ENCODE data around the gene NGEF.

NGEF gene

DNA sequence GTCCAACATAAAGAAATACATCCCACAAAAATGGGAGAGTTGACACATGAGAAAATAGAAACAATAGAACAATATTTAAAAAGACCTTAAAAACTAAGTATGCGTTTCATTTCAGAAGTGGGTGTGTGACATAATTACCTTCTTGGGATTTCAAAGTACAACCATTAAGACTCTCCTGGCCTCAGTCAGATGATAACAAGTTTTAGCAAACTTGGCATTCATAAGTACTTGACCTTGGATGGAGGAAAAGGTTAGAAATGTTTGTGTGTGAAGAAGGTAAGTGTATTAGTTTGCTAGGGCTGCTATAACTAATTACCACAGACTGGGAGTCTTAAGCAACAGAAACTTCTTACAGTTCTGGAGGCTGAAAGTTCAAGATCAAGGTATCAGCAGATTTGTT is 4.9 kb upstream of the NGEF start:
- Histone ChIP-seq H3K9ac (ENCODE audit: insufficient read length, low read depth) (no peak overlapping the region), H3K36me3 (ENCODE audit: insufficient read depth, insufficient read length, low read length) (no peaks in the 10 kb centered on the region), H3K4me3 (ENCODE audit: insufficient read length, low read depth) (no peak overlapping the region), H3K4me1 (ENCODE audit: insufficient read depth, insufficient read length) (no peaks in the 10 kb centered on the region), H3K9me3 (ENCODE audit: insufficient read depth, low read length) (peaks cover 9% of the 10 kb centered on the region), H3K27me3 (ENCODE audit: insufficient read depth, insufficient read length) (no peaks in the 10 kb centered on the region)
- no peak for DNase-seq (ENCODE audit: low read depth, low spot score)
- TF ChIP-seq ZNF274 (IDR thresholded peaks at IDR 0.05; ENCODE audit: low read depth, low read length): no peak
- no peak for TF ChIP-seq YY1 (IDR thresholded peaks at IDR 0.05; ENCODE audit: insufficient read depth, insufficient read length)
- TF ChIP-seq SUZ12 (IDR thresholded peaks at IDR 0.05; ENCODE audit: extremely low read depth, insufficient read depth, insufficient read length): no peak

GRCh38 chr2:233015019-233015645 is 2.1 kb upstream of the NGEF start:
- no peaks in the 10 kb centered on the region for H3K36me3 ChIP-seq (ENCODE audit: insufficient read depth, insufficient read length, low read length)
- peaks cover 9% of the 10 kb centered on the region for H3K9me3 ChIP-seq (ENCODE audit: insufficient read depth, low read length)
- no peak overlapping the region for H3K9ac ChIP-seq (ENCODE audit: insufficient read length, low read depth)
- TF ChIP-seq YY1 (IDR thresholded peaks at IDR 0.05; ENCODE audit: insufficient read depth, insufficient read length) (no peak), SUZ12 (IDR thresholded peaks at IDR 0.05; ENCODE audit: extremely low read depth, insufficient read depth, insufficient read length) (no peak), ZNF274 (IDR thresholded peaks at IDR 0.05; ENCODE audit: low read depth, low read length) (no peak)
- H3K27me3 ChIP-seq (ENCODE audit: insufficient read depth, insufficient read length): no peaks in the 10 kb centered on the region
- H3K4me1 ChIP-seq (ENCODE audit: insufficient read depth, insufficient read length): no peaks in the 10 kb centered on the region
- DNase-seq (ENCODE audit: low read depth, low spot score): no peak
- no peak overlapping the region for H3K4me3 ChIP-seq (ENCODE audit: insufficient read length, low read depth)

DNA sequence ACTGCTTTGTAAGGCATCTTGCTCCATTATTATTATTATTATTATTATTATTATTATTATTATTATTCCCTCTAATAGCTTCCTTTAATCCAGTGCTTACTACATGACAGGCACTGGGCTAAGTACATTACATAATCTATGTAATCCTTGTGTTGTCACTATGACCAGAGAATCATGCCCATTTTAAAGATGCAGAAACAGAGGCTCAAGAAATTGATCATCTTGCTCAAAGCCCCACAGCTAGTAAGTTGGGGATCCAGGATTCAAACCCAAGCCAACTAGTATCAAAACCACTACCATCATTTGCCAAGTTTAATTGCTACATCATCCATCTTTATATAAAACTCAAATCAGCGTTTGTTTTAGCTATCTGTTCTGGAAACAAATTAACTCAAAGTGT is 594 bp upstream of the NGEF start:
- H3K36me3 ChIP-seq (ENCODE audit: insufficient read depth, insufficient read length, low read length): no peaks in the 10 kb centered on the region
- DNase-seq (ENCODE audit: low read depth, low spot score): no peak
- H3K27me3 ChIP-seq (ENCODE audit: insufficient read depth, insufficient read length): no peaks in the 10 kb centered on the region
- TF ChIP-seq SUZ12 (IDR thresholded peaks at IDR 0.05; ENCODE audit: extremely low read depth, insufficient read depth, insufficient read length) (no peak), ZNF274 (IDR thresholded peaks at IDR 0.05; ENCODE audit: low read depth, low read length) (no peak), YY1 (IDR thresholded peaks at IDR 0.05; ENCODE audit: insufficient read depth, insufficient read length) (no peak)
- no peaks in the 10 kb centered on the region for H3K4me1 ChIP-seq (ENCODE audit: insufficient read depth, insufficient read length)
- H3K4me3 ChIP-seq (ENCODE audit: insufficient read length, low read depth): no peak overlapping the region
- peaks cover 9% of the 10 kb centered on the region for H3K9me3 ChIP-seq (ENCODE audit: insufficient read depth, low read length)
- H3K9ac ChIP-seq (ENCODE audit: insufficient read length, low read depth): no peak overlapping the region

DNA sequence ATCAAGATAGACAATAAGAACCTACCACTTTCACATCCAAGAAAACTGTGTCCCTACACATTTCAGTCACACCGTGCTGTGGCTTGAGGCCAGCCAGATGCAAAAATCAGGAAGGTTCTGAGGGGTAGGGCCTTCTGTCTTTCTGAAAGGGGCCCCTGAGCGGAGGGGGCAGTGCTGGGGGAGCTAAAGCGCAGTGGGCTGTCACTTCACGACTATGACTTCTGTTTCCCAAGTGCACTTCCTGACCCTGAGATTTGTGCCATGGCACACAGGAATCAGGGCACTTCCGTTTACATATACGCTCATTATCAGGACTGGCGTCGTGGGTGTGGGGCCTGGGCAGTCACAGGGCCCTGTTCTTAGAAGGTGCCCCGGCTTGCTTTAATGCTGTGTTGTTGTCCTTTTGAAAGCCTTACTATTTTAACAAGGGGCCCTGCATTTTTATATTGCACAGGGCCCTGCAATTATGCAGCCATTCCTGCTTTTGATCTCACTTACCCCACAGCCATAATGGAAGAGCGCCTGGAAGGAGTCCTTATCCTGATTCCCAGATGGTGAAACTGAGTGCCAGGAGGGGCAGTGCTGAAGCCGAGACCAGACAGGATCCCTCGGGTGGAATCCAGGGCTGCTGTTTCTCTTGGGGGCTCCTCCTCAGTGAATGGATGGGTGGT is 620 bp downstream of the NGEF start:
- TF ChIP-seq YY1 (IDR thresholded peaks at IDR 0.05; ENCODE audit: insufficient read depth, insufficient read length): no peak
- no peak for TF ChIP-seq SUZ12 (IDR thresholded peaks at IDR 0.05; ENCODE audit: extremely low read depth, insufficient read depth, insufficient read length)
- no peak for TF ChIP-seq ZNF274 (IDR thresholded peaks at IDR 0.05; ENCODE audit: low read depth, low read length)
- Histone ChIP-seq H3K4me1 (ENCODE audit: insufficient read depth, insufficient read length) (no peaks in the 10 kb centered on the region), H3K9ac (ENCODE audit: insufficient read length, low read depth) (no peak overlapping the region), H3K4me3 (ENCODE audit: insufficient read length, low read depth) (no peak overlapping the region), H3K27me3 (ENCODE audit: insufficient read depth, insufficient read length) (no peaks in the 10 kb centered on the region), H3K36me3 (ENCODE audit: insufficient read depth, insufficient read length, low read length) (no peaks in the 10 kb centered on the region), H3K9me3 (ENCODE audit: insufficient read depth, low read length) (peaks cover 2% of the 10 kb centered on the region; the same call in 1 of the 2 replicates)
- no peak for DNase-seq (ENCODE audit: low read depth, low spot score)

DNA sequence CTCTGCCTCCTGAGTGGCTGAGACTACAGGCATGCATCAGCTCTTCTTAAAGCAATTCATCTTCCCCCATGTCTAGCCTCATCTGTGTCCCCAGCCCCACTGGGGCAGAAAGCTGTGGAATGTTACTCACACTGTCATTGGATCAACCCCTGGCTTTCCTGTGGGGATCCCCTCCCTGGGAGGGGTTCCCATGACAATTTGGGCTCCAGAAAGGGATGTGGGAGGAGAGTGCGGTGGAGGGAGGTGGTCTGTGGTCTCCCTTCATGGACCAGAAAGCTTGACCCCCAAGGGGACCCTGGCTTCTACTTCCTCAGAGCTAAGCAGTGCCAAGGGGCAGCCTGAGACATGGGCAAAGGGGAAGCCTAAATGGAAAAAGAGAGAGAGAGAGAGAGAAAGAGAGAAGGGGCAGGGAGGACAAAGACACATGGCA is 1.3 kb downstream of the NGEF start:
- Histone ChIP-seq H3K36me3 (ENCODE audit: insufficient read depth, insufficient read length, low read length) (no peaks in the 10 kb centered on the region), H3K9ac (ENCODE audit: insufficient read length, low read depth) (no peak overlapping the region), H3K4me1 (ENCODE audit: insufficient read depth, insufficient read length) (no peaks in the 10 kb centered on the region), H3K4me3 (ENCODE audit: insufficient read length, low read depth) (no peak overlapping the region), H3K9me3 (ENCODE audit: insufficient read depth, low read length) (no peaks in the 10 kb centered on the region), H3K27me3 (ENCODE audit: insufficient read depth, insufficient read length) (no peaks in the 10 kb centered on the region)
- no peak for DNase-seq (ENCODE audit: low read depth, low spot score)
- no peak for TF ChIP-seq YY1 (IDR thresholded peaks at IDR 0.05; ENCODE audit: insufficient read depth, insufficient read length)
- no peak for TF ChIP-seq ZNF274 (IDR thresholded peaks at IDR 0.05; ENCODE audit: low read depth, low read length)
- TF ChIP-seq SUZ12 (IDR thresholded peaks at IDR 0.05; ENCODE audit: extremely low read depth, insufficient read depth, insufficient read length): no peak

GRCh38 chr2:233011268-233011650 is 1.8 kb downstream of the NGEF start:
- no peak for DNase-seq (ENCODE audit: low read depth, low spot score)
- no peaks in the 10 kb centered on the region for H3K36me3 ChIP-seq (ENCODE audit: insufficient read depth, insufficient read length, low read length)
- no peak for TF ChIP-seq SUZ12 (IDR thresholded peaks at IDR 0.05; ENCODE audit: extremely low read depth, insufficient read depth, insufficient read length)
- no peak for TF ChIP-seq YY1 (IDR thresholded peaks at IDR 0.05; ENCODE audit: insufficient read depth, insufficient read length)
- TF ChIP-seq ZNF274 (IDR thresholded peaks at IDR 0.05; ENCODE audit: low read depth, low read length): no peak
- no peaks in the 10 kb centered on the region for H3K4me1 ChIP-seq (ENCODE audit: insufficient read depth, insufficient read length)
- H3K27me3 ChIP-seq (ENCODE audit: insufficient read depth, insufficient read length): no peaks in the 10 kb centered on the region
- H3K9me3 ChIP-seq (ENCODE audit: insufficient read depth, low read length): no peaks in the 10 kb centered on the region
- H3K9ac ChIP-seq (ENCODE audit: insufficient read length, low read depth): no peak overlapping the region
- H3K4me3 ChIP-seq (ENCODE audit: insufficient read length, low read depth): no peak overlapping the region

- Histone ChIP-seq H3K9me3 (ENCODE audit: insufficient read depth, low read length) (no peaks in the 10 kb centered on the region), H3K4me1 (ENCODE audit: insufficient read depth, insufficient read length) (no peaks in the 10 kb centered on the region), H3K4me3 (ENCODE audit: insufficient read length, low read depth) (no peak overlapping the region), H3K36me3 (ENCODE audit: insufficient read depth, insufficient read length, low read length) (no peaks in the 10 kb centered on the region), H3K27me3 (ENCODE audit: insufficient read depth, insufficient read length) (no peaks in the 10 kb centered on the region), H3K9ac (ENCODE audit: insufficient read length, low read depth) (no peak overlapping the region)
- no peak for TF ChIP-seq SUZ12 (IDR thresholded peaks at IDR 0.05; ENCODE audit: extremely low read depth, insufficient read depth, insufficient read length)
- no peak for TF ChIP-seq ZNF274 (IDR thresholded peaks at IDR 0.05; ENCODE audit: low read depth, low read length)
- no peak for TF ChIP-seq YY1 (IDR thresholded peaks at IDR 0.05; ENCODE audit: insufficient read depth, insufficient read length)
- no peak for DNase-seq (ENCODE audit: low read depth, low spot score)
Observed at GRCh38 chr2:233010569-233011267, 2.3 kb downstream of the NGEF start.
